NCI-H748 (cell line): ENCODE results near the gene USP40.

Experiments used
- DNase-seq: peaks from one replicate; lab custom pipeline; 2025; ENCODE audit not compliant: unreplicated experiment; lab: John Stamatoyannopoulos, UW

The USP40 gene

DNA sequence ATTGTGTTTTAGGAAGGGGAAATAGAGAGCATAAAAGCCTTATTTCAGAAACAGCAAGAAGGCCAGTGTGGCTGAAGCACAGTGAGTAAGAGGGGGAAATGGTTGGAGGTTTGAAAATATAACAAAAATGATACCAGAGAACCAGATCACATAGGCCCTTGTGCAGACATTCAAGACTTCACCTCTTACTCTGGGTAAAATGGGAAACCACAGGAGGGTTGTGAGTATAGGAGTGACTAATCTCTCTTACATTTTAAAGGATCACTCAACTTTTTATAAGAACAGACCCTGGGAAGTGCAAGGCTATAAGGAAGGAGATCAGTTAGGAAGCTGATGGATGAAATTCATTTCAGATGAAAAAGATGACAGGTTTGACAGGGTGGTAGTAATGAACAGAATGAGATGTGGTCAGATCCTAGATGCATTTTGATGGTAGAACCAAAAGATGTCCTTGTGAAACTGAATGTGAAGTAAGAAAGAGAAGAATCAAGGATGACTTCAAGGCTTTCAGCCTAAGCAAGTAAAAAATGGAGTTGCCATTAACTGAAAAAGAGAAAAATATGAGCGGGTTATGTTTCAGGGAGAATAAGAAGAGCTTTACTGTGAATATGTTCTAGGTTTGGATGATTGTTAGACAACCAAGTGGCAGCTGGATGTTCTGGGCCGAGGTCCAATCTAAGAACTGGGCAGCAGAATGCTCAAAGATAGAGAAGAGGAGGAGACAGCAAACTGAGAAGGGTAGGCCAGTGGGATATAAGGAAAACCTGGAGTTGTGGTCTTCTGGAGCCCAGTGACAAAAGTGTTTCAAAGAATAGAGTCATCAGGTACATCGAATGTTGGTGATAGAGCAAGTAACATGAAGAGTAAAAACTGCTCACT lies 65.1 kb downstream of the USP40 start:
- DNase-seq, result no peak

DNA sequence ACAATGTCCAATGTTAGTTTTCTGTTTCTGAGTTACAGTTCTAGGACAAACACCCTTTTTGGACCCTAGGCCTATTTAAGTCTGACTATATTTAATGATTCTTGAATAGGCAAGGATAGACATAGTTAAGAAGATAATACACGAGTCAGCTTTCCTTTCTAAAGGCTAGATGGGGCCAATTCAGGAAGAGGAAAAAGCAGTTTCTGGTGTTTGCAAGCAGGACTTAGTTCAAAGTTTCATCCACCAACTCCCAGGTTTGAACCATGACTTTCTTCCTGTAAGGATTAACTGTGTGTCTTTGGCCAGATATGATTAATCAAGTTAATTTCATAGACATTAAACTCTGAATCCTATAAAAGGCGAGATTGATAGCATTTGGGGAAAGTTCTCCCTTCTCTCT lies 66.7 kb downstream of the USP40 start:
- DNase-seq, result no peak

DNA sequence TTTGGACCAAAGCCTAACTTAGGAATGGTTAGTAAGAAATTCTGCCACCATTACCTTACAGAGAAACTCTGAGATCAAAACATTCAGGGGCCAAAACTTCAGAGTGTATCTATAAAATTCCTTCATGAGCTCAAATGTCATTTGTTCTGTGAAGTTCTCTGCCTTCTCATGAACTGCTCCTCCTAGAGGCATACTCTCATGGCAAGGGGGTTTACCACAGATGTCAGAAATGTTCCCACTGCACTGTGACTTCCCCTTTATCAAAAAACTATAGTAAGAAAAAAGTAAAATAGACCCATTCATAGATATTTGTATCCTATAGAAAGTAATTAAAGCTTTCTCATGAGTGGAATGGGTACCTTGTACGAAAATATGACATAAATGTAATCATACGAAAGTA lies 68.5 kb downstream of the USP40 start:
- DNase-seq, result no peak

DNA sequence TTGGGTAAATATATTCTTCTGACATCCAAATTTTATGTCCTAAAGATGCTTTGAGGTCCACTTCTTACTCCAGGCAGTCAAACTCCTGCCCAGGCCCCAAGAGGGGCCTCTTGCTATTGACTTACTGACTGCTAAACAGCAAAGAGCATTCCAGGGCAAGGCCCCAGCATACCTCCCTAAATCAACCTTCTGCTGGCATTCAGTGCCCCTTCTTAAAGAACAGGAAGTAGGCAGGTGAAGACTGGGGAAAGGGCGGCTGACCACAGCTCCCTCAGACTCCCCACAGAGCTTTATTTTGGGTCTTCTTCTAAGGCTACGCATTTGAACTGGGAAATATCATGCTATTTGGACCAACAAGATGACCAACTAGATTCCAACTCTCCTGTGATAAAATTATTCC lies 68.9 kb downstream of the USP40 start:
- no peak for DNase-seq

DNA sequence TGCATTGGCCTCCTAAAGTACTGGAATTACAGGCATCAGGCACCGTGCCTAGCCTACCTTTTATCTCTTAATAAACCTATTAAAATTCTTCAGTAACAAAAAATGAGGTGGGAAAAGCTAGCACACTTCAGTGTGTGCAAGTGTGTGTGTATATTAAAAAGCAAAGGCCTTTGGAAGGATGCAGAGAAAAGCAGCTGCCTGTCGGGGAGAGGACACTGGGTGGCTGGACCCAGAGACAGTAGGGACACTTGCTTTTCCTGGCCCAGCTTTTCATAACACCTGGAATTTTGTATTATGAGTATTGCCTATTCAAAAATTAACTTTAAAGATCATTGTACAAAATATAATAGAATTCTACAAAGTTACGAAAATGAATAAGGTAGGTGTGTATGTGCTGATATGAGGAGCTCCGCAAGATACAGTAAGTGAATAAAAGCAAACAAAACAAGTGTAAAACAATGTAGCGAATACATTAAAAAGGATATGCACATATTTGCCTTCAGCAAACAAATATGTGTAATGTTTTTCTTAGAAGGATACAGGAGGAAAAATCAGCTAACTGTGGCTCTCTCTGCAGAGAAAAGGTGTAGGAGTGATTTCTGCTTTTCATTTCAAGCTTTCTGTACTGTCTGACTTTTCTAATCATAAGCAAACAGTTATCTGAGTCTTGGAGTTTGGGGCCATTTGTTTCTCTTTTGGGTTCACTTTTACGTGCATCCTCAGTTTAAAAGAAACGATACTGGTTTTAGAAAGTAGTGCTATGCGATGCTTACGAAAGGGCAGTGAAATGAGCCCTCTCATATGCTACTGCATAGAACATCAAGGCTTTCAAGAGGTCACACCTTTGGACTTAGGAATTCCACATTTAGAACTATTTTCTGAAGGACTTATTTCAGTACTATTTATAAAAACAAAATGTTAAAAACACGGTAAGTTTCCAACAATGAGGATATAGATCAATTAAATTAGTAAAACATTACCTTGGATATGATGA lies 70.8 kb downstream of the USP40 start:
- DNase-seq, result no peak

DNA sequence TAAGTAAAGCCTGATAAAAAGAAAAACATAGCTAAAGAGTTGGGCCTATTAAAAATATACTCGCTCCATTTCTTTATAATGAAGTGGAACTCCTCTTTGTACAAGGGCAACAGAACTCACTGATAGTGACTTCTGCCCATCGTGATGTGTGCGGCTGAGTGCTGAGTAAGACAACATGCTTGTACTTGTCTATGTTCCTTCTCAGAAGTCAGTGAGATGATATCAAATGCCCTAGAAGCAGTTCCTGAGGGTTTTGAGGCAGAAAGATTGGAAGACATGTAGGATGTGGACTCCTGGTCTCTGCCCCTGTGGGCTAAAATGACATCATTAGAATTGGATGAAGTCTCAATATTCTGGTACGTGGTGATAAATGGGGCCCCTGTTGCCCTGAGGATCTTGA lies 73.8 kb downstream of the USP40 start:
- no peak for DNase-seq

DNA sequence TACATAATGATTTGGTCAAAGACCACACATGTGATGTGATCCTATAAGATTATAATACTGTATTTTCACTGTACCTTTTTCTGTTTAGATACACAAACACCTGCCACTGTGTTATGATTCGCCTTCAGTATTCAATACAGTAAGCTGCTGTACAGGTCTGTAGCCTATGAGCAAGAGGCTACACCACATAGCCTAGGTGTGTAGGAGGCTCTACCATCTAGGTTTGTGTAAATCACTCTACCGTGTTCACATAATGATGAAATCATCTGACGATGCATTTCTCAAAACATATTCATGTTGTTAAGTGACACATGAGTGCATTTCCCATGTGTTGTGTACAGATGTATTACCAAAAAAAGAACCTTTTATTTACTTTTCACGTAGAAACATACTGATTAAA lies 74.5 kb downstream of the USP40 start:
- no peak for DNase-seq

DNA sequence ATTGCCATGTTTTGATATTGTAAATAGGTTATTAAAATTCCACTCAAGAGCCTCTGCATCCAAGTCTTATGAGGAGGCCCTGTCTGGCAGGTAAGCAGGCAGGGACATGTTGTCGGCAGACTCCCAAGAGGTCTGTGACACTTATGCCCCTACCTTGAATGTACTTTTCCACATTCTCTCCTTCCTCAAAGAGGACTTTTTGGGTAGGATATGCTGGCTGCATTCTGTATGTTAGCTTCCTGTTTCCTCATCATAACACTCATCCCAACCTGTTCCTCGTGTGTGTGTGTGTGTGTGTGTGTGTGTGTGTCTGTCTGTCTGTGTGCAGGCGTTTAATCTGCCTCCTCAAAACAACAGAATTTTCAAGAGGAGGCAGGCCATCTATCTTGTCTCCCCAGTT lies 75.3 kb downstream of the USP40 start:
- DNase-seq, result no peak

DNA sequence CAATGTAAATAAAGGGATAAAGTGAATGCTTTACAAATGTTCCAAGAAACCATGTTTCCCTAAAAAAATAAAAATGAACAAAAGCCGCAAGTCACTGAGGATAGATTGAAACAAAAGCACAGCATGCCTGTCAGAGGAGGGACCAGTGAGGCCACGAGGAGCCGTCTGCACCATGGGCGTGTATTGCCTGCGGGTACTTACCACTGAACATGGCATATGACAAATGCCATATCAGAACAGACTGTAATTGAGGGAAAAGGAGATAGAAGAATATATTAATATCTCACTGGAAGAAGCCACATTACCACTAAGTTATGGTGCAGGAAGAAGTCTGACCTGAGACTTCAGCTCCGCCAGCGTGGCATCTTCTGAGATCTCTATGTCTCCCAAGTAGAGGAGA lies 75.8 kb downstream of the USP40 start:
- DNase-seq, result no peak

DNA sequence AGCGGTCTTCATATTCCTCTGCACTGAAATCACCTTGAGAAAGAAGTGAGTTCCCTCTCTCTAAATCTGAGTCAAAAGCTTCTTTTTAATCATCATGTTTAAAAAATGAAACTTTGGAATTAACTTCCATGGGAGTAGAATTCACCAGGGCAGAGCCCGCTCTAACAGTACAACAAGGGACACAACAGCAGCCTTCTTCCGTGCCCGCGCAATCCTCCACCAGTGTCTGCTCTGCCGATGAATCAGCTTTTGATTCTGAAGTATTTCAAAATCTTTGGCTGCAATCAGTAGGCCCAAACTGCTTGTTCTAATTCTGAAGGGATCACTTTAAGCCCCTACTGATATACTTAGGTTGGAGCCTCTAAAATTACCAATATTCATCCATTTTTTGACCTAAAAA lies 76.9 kb downstream of the USP40 start:
- DNase-seq, result no peak

DNA sequence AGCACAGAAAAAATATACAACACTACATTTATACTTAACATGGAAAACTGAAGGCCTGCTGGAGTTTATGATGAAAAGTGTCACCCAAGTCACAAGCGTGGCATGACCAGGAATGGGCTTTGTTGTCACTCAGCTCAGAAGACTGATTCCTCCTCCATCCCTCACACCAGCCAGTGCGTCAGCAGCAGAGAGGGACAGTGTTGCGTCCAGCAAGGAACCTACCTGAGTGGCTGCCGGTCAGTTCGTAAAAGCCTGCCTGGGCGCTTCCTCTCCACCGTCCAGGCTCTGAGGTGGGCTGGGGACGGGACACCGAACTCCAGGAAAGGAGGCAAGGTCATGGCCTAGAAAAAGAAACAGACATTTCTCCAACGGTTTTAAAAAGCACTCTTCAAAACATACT lies 77.4 kb downstream of the USP40 start:
- no peak for DNase-seq

DNA sequence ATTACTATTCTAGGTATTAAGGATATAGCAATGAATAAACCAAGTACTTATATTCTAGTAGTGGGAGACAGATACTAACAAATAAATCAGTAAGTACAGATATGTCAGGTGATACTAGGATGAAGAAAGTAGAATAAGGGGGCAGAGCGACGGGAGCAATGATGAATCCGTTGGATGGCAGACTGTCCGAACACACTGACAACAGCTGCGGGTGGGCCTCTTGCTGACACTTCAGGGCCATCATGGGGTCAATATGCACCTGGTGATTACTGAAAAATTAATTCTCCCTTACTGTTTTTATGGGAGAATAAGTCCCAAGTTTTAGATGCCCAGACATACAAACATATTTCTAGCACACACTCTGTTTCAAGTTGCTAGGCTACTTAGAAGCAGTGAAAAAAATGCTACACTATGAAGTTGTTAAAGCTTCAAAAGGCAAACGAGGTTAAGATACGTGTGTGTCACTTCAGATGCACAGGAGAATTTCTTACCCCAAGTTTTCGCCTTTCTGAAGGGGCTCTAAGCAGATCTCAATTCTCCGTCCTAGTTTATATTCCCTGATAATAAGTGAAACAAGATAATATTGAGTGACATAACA lies 78.7 kb downstream of the USP40 start:
- DNase-seq, result no peak

DNA sequence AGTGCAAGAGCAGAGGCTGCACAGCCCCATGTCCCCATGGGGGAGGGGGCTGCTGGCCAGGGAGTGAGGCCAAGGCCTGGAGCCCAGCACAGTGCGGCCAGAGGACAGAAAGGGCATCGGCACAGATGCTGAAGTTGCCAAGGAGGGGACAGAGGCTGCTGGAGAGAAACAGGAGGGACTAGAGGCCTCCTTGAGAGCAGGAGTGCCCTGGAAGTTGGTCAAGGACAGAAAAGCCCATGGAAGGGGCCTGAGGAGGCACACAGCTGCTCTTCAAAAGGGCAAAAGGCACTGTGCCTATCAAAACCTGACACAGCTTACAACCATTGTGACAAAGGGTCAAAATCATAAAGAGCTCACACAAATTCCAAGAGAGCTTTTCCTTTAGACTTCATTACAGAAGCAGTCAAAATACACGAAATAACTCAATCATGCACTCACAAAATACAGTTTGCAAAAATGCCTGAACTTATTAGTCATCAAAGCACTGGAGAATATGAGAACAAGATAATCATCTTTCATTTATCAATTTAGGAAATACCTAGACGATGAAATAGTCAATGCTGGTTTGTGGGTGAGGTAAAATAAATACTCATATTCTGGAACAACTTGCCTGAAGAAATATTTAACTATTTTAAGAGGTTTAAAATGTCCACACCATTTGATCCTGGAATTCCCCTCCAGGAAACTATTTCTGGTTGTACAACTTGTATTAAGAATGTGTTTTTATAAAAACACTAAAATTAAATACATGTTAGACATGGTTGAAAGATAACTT lies 79.6 kb downstream of the USP40 start:
- DNase-seq, result no peak

DNA sequence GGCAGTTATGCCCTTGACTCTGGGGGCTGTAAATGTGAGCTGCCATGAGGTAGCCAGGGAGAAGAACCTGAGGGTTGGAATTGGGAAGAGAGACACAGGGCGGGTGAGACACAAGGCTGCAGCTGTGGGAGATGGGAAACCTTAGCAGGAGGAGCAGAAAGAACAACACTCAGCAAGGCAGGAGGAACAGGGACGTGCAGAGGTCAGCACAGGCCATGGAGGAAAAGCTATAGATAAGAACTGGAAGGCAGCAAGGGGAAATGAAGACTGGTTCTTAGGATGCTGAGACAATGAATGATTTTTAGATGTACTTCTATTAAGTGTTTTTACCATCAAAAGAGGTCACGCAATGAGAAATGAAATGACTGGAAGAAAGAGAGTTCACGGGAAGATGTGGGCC lies 80.2 kb downstream of the USP40 start:
- no peak for DNase-seq

DNA sequence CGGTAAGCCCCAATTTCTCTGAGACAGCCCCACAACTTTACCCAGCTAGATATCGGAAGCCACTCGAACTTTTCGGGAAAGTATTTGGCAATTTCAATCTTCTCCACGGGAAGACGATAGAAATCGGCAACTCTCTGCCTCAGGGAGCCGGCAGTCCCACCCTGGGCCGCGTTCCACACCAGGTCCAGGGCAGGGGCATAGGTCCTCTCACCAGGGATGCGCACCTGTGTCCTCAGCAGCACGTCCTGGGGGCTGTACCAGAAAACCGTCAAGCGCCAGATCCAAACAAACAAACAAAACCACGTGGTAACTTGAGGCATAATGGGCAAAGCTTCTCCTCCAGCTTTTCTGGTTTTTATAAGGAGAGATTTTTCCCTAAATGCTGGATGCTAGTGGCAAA lies 80.9 kb downstream of the USP40 start:
- no peak for DNase-seq

DNA sequence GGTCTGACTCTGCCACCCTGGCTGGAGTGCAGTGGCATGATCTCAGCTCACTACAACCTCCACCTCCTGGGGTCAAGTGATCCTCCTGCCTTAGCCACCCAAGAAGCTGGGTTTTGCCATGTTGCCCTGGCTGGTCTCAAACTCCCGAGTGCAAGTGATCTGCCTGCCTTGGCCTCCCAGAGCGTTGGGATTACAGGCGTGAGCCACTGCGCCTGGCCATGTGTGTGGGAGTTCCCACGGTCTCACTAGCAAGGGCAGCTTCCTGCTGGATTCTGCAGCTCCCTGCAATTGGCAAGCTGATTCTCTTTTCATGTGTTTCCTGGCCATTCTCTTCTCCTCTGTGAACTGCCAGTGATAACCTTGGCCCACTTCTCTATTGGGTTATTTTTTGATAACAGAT lies 84.0 kb downstream of the USP40 start:
- no peak for DNase-seq

DNA sequence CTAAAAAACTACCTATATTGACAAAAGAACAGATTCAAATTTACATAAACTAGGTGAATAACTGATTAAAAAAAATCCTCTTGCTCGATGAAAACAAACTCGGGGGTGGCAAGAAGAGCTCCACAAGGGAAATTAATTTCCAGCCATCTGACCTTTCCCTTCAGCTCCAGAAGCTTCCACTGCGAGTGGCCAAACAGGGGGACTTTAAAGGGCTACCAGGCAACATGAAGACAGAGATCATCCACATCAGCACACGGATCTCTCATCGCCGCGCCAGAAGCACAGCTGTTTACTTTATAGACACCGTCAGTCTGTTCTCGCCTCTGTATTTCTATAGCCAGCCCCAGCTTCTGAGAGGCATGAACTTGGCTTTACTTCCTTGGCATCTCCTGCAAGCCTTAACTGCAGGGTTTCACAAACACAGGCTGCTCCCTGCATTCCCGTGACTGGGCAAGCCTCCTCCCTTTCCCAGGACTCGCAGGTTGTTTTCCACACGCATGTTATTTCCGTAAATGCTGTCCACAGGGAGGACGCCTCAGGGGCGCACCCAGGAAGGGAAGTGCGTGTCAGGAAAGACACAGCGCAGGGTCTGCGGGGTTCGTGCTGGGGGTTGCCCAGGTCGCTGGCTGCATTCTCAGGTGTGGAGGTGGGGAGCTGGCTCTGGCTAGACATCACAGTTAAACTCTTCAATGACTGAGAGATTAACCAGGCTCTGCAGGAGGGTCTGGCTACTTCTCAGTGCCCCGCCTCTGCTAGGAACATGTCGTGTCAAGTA lies 85.0 kb downstream of the USP40 start:
- peak; percentile 11 for DNase-seq

DNA sequence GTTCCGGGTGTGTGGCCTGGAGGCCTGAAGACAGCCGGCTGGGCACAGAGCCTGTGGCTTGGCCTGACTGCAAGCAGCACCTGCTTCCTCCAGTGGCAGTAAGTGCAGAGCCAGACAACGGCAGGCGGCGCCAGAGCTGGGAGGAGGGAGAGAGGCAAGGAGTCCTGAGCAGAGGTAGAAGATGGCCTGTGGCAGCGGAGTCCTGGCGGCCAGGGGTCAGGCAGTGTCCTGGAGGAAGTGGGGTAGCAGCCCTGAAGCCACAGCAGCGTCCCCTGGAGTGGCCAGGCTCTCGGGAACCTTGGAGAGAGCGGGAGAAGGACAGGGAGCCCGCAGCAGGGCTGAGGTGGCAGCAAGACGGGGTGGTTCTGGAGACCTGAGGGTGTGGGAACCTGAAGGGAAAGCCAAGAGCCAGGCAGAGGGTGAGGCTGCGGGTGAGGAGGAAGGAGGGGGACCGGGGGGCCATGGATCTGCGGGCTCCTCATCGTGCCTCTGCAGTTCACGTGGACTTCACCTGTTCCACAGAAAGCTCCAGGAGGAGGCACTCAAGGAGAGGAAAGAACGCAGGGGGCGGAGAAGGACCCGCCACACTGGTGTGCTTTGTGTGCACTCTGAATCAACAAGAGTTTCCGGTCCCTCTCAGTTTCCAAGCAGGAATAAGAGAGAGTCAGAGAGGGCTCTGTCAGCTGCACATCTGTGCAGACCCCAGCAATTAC lies 85.9 kb downstream of the USP40 start:
- peak; percentile 78 for DNase-seq
